KG1 (cell line): ENCODE measurements around the gene CSTF3.
"Not testable (repeated sequence)": the region's sequence is repeated elsewhere in the genome, so short reads cannot be mapped to it uniquely, and the experiment has no call there.

Experiments used
- DNase-seq: peaks from one replicate; lab custom pipeline; 2025; lab: John Stamatoyannopoulos, UW

The CSTF3 gene

GRCh38 chr11:33161120-33162005 is at the start of gene CSTF3:
TSS of gene CSTF3 (minus strand) at chr11:33161480. CDS start at chr11:33161325, 155 bp downstream.
- DNase-seq, result peak; percentile 95

GRCh38 chr11:33208150-33208549 is 46.9 kb upstream of the CSTF3 start:
- DNase-seq, result no peak

- DNase-seq, result no peak
Measured at GRCh38 chr11:33207408-33207985, 46.2 kb upstream of the CSTF3 start.

- no peak for DNase-seq
Measured at GRCh38 chr11:33197915-33198727, 36.8 kb upstream of the CSTF3 start.

GRCh38 chr11:33195462-33196173 is 34.3 kb upstream of the CSTF3 start:
- no peak for DNase-seq

- DNase-seq, result no peak
Measured at GRCh38 chr11:33194455-33194854, 33.2 kb upstream of the CSTF3 start.

GRCh38 chr11:33191467-33191866 is 30.2 kb upstream of the CSTF3 start:
- no peak for DNase-seq

GRCh38 chr11:33187998-33188722 is 26.9 kb upstream of the CSTF3 start:
- DNase-seq, result no peak

GRCh38 chr11:33185756-33186155 is 24.5 kb upstream of the CSTF3 start:
- DNase-seq, result no peak

- DNase-seq, result no peak
Measured at GRCh38 chr11:33182246-33182878, 21.1 kb upstream of the CSTF3 start.

- peak; percentile 51 for DNase-seq
Measured at GRCh38 chr11:33179348-33179803, 18.1 kb upstream of the CSTF3 start.

GRCh38 chr11:33178443-33179180 is 17.3 kb upstream of the CSTF3 start:
- no peak for DNase-seq

- DNase-seq, result no peak
Measured at GRCh38 chr11:33177676-33178336, 16.5 kb upstream of the CSTF3 start.

- DNase-seq, result not testable (repeated sequence)
Measured at GRCh38 chr11:33176760-33177159, 15.5 kb upstream of the CSTF3 start.

GRCh38 chr11:33172996-33173395 is 11.7 kb upstream of the CSTF3 start:
- DNase-seq, result no peak

- no peak for DNase-seq
Measured at GRCh38 chr11:33172345-33172744, 11.1 kb upstream of the CSTF3 start.

- no peak for DNase-seq
Measured at GRCh38 chr11:33171251-33171650, 10.0 kb upstream of the CSTF3 start.

- DNase-seq, result no peak
Measured at GRCh38 chr11:33168709-33169200, 7.5 kb upstream of the CSTF3 start.

- DNase-seq, result no peak
Measured at GRCh38 chr11:33162831-33163230, 1.6 kb upstream of the CSTF3 start.
